ENCODE results near the gene LCOR. TPM values are rescaled to one million over a fixed set of nuclear protein-coding genes. Genes with fewer than 3 reads are reported as not detected.
A peak's percentile ranks its signal among the peaks of the same experiment; 100 is the strongest.

The LCOR gene
- polyA plus RNA-seq, 4 donors, result 7.0 to 48.8 (median 9.5) TPM

DNA sequence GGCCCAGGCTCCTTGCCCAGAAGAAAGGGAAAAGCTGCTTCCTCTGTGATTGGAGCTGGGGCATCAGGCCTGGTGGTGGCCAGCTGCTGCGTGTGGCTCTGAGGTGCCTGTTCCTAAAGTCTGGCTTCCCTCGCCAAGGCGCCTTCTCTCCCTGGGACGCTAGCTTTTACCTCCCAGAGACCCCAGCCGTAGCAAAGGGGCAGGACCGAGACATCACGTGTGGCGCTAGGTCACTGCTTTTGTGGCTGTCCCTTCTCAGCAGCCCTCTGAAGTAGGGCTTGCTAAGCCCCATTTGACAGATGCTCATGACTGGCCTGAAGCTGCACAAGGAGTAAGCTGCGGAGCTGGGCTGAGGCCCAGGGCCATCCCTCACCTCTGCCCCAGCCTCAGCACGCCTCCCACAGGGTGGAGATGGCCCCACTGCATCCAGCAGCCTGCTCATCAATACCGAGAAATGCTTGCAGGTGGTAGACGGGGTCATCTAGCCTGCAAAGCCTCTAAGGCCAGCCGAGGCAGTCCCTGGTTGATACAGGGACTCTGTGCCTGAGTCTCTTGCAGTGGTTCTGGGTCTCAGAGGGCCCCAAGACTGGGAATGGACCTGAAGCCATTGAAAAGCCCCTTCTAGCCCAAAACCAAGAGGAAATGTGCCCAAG lies 171.2 kb downstream of the LCOR start:
- FAIRE-seq (no peak), DNase-seq (no peak)
- Histone ChIP-seq H3K27me3 (ENCODE audit: control insufficient read depth in 3 of 3, insufficient read depth in 3 of 3, low read length in 3 of 3) (no peaks in the 10 kb centered on the region), H3K4me3 (ENCODE audit: low read depth in 1 of 3, low read length in 3 of 3) (no peak overlapping the region), H3K9me3 (ENCODE audit: control insufficient read depth in 2 of 2, insufficient read depth in 1 of 2, low read depth in 1 of 2, low read length in 1 of 2) (peaks cover 0 to 3% of the 10 kb centered on the region in 2 donors), H3K4me1 (ENCODE audit: control insufficient read depth in 3 of 3, insufficient read depth in 2 of 3, low read depth in 1 of 3, low read length in 2 of 3) (peaks cover 3 to 29% (median 22%) of the 10 kb centered on the region in 3 donors), H3K27ac (ENCODE audit: low read depth in 1 of 3, low read length in 2 of 3) (peak overlapping the region in 1 of 3 donors; percentile 9), H3K36me3 (ENCODE audit: control insufficient read depth in 3 of 3, insufficient read depth in 2 of 3, low read depth in 1 of 3, low read length in 3 of 3) (no peaks in the 10 kb centered on the region)
- 79 to 93% (median 84%) methylated on average over 13 of the region's 13 CpGs for WGBS, 3 donors

- DNase-seq, result no peak
- H3K27me3 ChIP-seq (ENCODE audit: control insufficient read depth in 3 of 3, insufficient read depth in 3 of 3, low read length in 3 of 3), result no peaks in the 10 kb centered on the region
- peaks cover 3 to 24% (median 18%) of the 10 kb centered on the region in 3 donors for H3K4me1 ChIP-seq (ENCODE audit: control insufficient read depth in 3 of 3, insufficient read depth in 2 of 3, low read depth in 1 of 3, low read length in 2 of 3)
- peaks cover 0 to 4% of the 10 kb centered on the region in 2 donors for H3K9me3 ChIP-seq (ENCODE audit: control insufficient read depth in 2 of 2, insufficient read depth in 1 of 2, low read depth in 1 of 2, low read length in 1 of 2)
- no peak overlapping the region for H3K27ac ChIP-seq (ENCODE audit: low read depth in 1 of 3, low read length in 2 of 3)
- FAIRE-seq, result no peak
- H3K4me3 ChIP-seq (ENCODE audit: low read depth in 1 of 3, low read length in 3 of 3), result no peak overlapping the region
- no peaks in the 10 kb centered on the region for H3K36me3 ChIP-seq (ENCODE audit: control insufficient read depth in 3 of 3, insufficient read depth in 2 of 3, low read depth in 1 of 3, low read length in 3 of 3)
- 94 to 99% (median 97%) methylated on average over 8 of the region's 8 CpGs for WGBS, 3 donors
These were observed 171.7 kb downstream of the LCOR start for GRCh38 chr10:97003804-97004201.

DNA sequence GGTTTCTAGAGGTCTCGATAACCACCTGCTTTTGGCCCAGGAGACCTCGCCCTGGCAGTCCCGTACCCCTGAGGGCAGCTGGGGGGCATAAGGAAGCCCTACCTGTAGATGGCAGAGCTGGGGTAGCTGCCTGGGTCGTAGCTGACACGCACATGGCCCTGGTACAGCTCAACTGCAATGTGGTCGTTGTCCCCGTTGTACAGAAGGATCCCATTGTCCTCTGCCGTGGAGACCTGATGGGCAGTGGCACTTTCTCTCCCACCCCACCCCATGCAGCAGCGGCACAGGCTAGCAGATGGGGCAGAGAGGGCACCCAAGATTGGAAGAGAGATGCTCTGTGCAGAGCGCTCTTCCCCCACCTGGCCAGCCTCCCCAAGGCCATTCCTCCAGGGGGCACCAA lies 172.5 kb downstream of the LCOR start:
- Histone ChIP-seq H3K27me3 (ENCODE audit: control insufficient read depth in 3 of 3, insufficient read depth in 3 of 3, low read length in 3 of 3) (no peaks in the 10 kb centered on the region), H3K36me3 (ENCODE audit: control insufficient read depth in 3 of 3, insufficient read depth in 2 of 3, low read depth in 1 of 3, low read length in 3 of 3) (no peaks in the 10 kb centered on the region), H3K4me3 (ENCODE audit: low read depth in 1 of 3, low read length in 3 of 3) (no peak overlapping the region), H3K27ac (ENCODE audit: low read depth in 1 of 3, low read length in 2 of 3) (no peak overlapping the region), H3K9me3 (ENCODE audit: control insufficient read depth in 2 of 2, insufficient read depth in 1 of 2, low read depth in 1 of 2, low read length in 1 of 2) (peaks cover 0 to 4% of the 10 kb centered on the region in 2 donors), H3K4me1 (ENCODE audit: control insufficient read depth in 3 of 3, insufficient read depth in 2 of 3, low read depth in 1 of 3, low read length in 2 of 3) (peaks cover 3 to 16% (median 14%) of the 10 kb centered on the region in 3 donors)
- FAIRE-seq (no peak), DNase-seq (no peak)
- WGBS, 3 donors, result 92 to 97% (median 92%) methylated on average over 10 of the region's 10 CpGs

DNA sequence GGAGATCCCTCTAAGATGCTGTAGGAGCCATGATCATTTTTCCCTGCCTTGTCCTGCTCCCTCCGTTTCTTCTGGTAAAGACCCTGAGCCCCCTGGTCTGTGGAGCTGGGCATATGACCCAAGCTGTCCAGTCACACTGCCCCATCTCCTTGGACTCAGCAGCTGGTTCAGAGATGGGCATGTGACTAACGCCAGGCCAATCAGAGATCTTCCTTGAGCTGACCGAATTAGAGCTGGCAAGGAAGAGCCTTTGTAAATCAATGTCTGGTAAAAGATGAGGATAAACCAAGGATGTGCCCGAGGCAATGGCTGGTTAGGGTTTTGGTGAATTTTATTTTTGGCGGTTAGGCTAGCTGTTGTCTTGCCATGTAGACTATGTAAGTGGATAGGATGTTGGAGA lies 173.3 kb downstream of the LCOR start:
- peaks cover 3 to 11% (median 9%) of the 10 kb centered on the region in 3 donors for H3K4me1 ChIP-seq (ENCODE audit: control insufficient read depth in 3 of 3, insufficient read depth in 2 of 3, low read depth in 1 of 3, low read length in 2 of 3)
- DNase-seq (no peak), FAIRE-seq (no peak)
- H3K27me3 ChIP-seq (ENCODE audit: control insufficient read depth in 3 of 3, insufficient read depth in 3 of 3, low read length in 3 of 3), result no peaks in the 10 kb centered on the region
- H3K36me3 ChIP-seq (ENCODE audit: control insufficient read depth in 3 of 3, insufficient read depth in 2 of 3, low read depth in 1 of 3, low read length in 3 of 3), result no peaks in the 10 kb centered on the region
- 88 to 94% (median 92%) methylated on average over 5 of the region's 5 CpGs for WGBS, 3 donors
- H3K27ac ChIP-seq (ENCODE audit: low read depth in 1 of 3, low read length in 2 of 3), result no peak overlapping the region
- H3K9me3 ChIP-seq (ENCODE audit: control insufficient read depth in 2 of 2, insufficient read depth in 1 of 2, low read depth in 1 of 2, low read length in 1 of 2), result peaks cover 0 to 4% of the 10 kb centered on the region in 2 donors
- H3K4me3 ChIP-seq (ENCODE audit: low read depth in 1 of 3, low read length in 3 of 3), result no peak overlapping the region

GRCh38 chr10:97006364-97006763 lies 174.3 kb downstream of the LCOR start:
- Histone ChIP-seq H3K36me3 (ENCODE audit: control insufficient read depth in 3 of 3, insufficient read depth in 2 of 3, low read depth in 1 of 3, low read length in 3 of 3) (no peaks in the 10 kb centered on the region), H3K27me3 (ENCODE audit: control insufficient read depth in 3 of 3, insufficient read depth in 3 of 3, low read length in 3 of 3) (no peaks in the 10 kb centered on the region), H3K4me3 (ENCODE audit: low read depth in 1 of 3, low read length in 3 of 3) (no peak overlapping the region), H3K4me1 (ENCODE audit: control insufficient read depth in 3 of 3, insufficient read depth in 2 of 3, low read depth in 1 of 3, low read length in 2 of 3) (peaks cover 0 to 5% (median 0%) of the 10 kb centered on the region in 3 donors), H3K9me3 (ENCODE audit: control insufficient read depth in 2 of 2, insufficient read depth in 1 of 2, low read depth in 1 of 2, low read length in 1 of 2) (peaks cover 0 to 4% of the 10 kb centered on the region in 2 donors), H3K27ac (ENCODE audit: low read depth in 1 of 3, low read length in 2 of 3) (no peak overlapping the region)
- 78 to 83% (median 83%) methylated on average over 6 of the region's 6 CpGs for WGBS, 3 donors
- DNase-seq (no peak), FAIRE-seq (no peak)

DNA sequence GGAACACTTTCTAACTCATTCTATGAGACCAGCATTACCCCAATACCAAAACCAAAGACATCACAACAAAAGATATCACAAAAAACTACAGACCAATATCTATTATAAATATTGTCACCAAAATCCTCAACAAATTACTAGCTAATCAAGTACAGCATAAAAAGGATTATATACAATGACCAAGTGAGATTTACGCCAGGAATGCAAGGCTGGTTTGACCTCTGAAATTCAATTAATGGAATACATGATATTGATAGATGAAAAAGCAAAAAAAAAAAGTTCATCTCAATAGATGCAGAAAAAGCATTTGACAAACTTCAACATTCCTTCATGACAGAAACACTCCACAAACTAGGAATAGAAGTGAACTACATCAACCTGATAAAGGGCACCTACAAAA lies 175.3 kb downstream of the LCOR start:
- DNase-seq, result no peak
- no peak overlapping the region for H3K27ac ChIP-seq (ENCODE audit: low read depth in 1 of 3, low read length in 2 of 3)
- H3K4me3 ChIP-seq (ENCODE audit: low read depth in 1 of 3, low read length in 3 of 3), result no peak overlapping the region
- H3K36me3 ChIP-seq (ENCODE audit: control insufficient read depth in 3 of 3, insufficient read depth in 2 of 3, low read depth in 1 of 3, low read length in 3 of 3), result no peaks in the 10 kb centered on the region
- 47 to 100% (median 94%) methylated on average over 1 of the region's 1 CpG for WGBS, 3 donors
- no peak for FAIRE-seq
- peaks cover 0 to 4% of the 10 kb centered on the region in 2 donors for H3K9me3 ChIP-seq (ENCODE audit: control insufficient read depth in 2 of 2, insufficient read depth in 1 of 2, low read depth in 1 of 2, low read length in 1 of 2)
- H3K27me3 ChIP-seq (ENCODE audit: control insufficient read depth in 3 of 3, insufficient read depth in 3 of 3, low read length in 3 of 3), result no peaks in the 10 kb centered on the region
- H3K4me1 ChIP-seq (ENCODE audit: control insufficient read depth in 3 of 3, insufficient read depth in 2 of 3, low read depth in 1 of 3, low read length in 2 of 3), result no peaks in the 10 kb centered on the region

DNA sequence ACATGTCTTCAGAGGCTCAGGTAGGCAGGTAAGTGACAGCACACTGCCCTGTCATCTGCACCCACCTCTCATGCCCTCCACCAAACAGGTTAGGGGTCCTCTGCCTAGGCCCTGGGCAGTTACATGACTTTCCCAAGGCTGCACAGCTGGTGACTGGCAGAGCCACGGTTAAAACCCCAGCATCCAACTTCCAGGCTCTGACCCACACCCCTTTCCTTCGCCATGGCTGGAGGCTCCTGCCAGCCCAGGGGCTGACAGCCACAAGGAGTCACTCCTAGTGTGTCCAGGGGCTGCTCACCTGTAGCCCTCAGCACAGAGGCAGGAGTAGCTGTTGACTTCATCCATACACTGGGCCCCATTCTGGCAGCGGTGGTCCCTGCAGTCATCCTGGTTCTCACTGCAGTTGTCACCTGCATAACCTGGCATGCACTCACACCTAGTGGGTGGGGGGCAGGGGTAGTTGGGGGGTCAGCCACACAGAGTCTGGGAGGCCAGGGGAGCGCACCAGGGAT lies 178.7 kb downstream of the LCOR start:
- FAIRE-seq (no peak), DNase-seq (no peak)
- no peaks in the 10 kb centered on the region for H3K4me1 ChIP-seq (ENCODE audit: control insufficient read depth in 3 of 3, insufficient read depth in 2 of 3, low read depth in 1 of 3, low read length in 2 of 3)
- H3K27me3 ChIP-seq (ENCODE audit: control insufficient read depth in 3 of 3, insufficient read depth in 3 of 3, low read length in 3 of 3), result no peaks in the 10 kb centered on the region
- no peak overlapping the region for H3K27ac ChIP-seq (ENCODE audit: low read depth in 1 of 3, low read length in 2 of 3)
- H3K9me3 ChIP-seq (ENCODE audit: control insufficient read depth in 2 of 2, insufficient read depth in 1 of 2, low read depth in 1 of 2, low read length in 1 of 2), result peaks cover 0 to 4% of the 10 kb centered on the region in 2 donors
- H3K4me3 ChIP-seq (ENCODE audit: low read depth in 1 of 3, low read length in 3 of 3), result no peak overlapping the region
- H3K36me3 ChIP-seq (ENCODE audit: control insufficient read depth in 3 of 3, insufficient read depth in 2 of 3, low read depth in 1 of 3, low read length in 3 of 3), result no peaks in the 10 kb centered on the region
- 87 to 89% (median 88%) methylated on average over 4 of the region's 4 CpGs for WGBS, 3 donors

GRCh38 chr10:97011397-97011796 lies 179.3 kb downstream of the LCOR start:
- no peak for DNase-seq
- no peak for FAIRE-seq
- Histone ChIP-seq H3K36me3 (ENCODE audit: control insufficient read depth in 3 of 3, insufficient read depth in 2 of 3, low read depth in 1 of 3, low read length in 3 of 3) (no peaks in the 10 kb centered on the region), H3K4me3 (ENCODE audit: low read depth in 1 of 3, low read length in 3 of 3) (no peak overlapping the region), H3K9me3 (ENCODE audit: control insufficient read depth in 2 of 2, insufficient read depth in 1 of 2, low read depth in 1 of 2, low read length in 1 of 2) (peaks cover 0 to 4% of the 10 kb centered on the region in 2 donors), H3K27me3 (ENCODE audit: control insufficient read depth in 3 of 3, insufficient read depth in 3 of 3, low read length in 3 of 3) (no peaks in the 10 kb centered on the region), H3K27ac (ENCODE audit: low read depth in 1 of 3, low read length in 2 of 3) (no peak overlapping the region), H3K4me1 (ENCODE audit: control insufficient read depth in 3 of 3, insufficient read depth in 2 of 3, low read depth in 1 of 3, low read length in 2 of 3) (no peaks in the 10 kb centered on the region)

- H3K27ac ChIP-seq (ENCODE audit: low read depth in 1 of 3, low read length in 2 of 3), result no peak overlapping the region
- DNase-seq, result no peak
- no peak for FAIRE-seq
- no peaks in the 10 kb centered on the region for H3K27me3 ChIP-seq (ENCODE audit: control insufficient read depth in 3 of 3, insufficient read depth in 3 of 3, low read length in 3 of 3)
- H3K4me3 ChIP-seq (ENCODE audit: low read depth in 1 of 3, low read length in 3 of 3), result no peak overlapping the region
- WGBS, 3 donors, result 89 to 92% (median 92%) methylated on average over 8 of the region's 8 CpGs
- H3K36me3 ChIP-seq (ENCODE audit: control insufficient read depth in 3 of 3, insufficient read depth in 2 of 3, low read depth in 1 of 3, low read length in 3 of 3), result no peaks in the 10 kb centered on the region
- peaks cover 0 to 4% of the 10 kb centered on the region in 2 donors for H3K9me3 ChIP-seq (ENCODE audit: control insufficient read depth in 2 of 2, insufficient read depth in 1 of 2, low read depth in 1 of 2, low read length in 1 of 2)
- no peaks in the 10 kb centered on the region for H3K4me1 ChIP-seq (ENCODE audit: control insufficient read depth in 3 of 3, insufficient read depth in 2 of 3, low read depth in 1 of 3, low read length in 2 of 3)
These were observed 180.4 kb downstream of the LCOR start for GRCh38 chr10:97012470-97012869.

Data from small intestine (tissue), 7 donors.